GM19238 (cell line): ENCODE measurements around the gene POC1B.

Source experiments
- DNase-seq: peaks from one replicate; pipeline ENCODE4 v3.0.0; 2011; ENCODE audit warnings: low spot score; ENCODE audit not compliant: insufficient read length

Gene POC1B

DNA sequence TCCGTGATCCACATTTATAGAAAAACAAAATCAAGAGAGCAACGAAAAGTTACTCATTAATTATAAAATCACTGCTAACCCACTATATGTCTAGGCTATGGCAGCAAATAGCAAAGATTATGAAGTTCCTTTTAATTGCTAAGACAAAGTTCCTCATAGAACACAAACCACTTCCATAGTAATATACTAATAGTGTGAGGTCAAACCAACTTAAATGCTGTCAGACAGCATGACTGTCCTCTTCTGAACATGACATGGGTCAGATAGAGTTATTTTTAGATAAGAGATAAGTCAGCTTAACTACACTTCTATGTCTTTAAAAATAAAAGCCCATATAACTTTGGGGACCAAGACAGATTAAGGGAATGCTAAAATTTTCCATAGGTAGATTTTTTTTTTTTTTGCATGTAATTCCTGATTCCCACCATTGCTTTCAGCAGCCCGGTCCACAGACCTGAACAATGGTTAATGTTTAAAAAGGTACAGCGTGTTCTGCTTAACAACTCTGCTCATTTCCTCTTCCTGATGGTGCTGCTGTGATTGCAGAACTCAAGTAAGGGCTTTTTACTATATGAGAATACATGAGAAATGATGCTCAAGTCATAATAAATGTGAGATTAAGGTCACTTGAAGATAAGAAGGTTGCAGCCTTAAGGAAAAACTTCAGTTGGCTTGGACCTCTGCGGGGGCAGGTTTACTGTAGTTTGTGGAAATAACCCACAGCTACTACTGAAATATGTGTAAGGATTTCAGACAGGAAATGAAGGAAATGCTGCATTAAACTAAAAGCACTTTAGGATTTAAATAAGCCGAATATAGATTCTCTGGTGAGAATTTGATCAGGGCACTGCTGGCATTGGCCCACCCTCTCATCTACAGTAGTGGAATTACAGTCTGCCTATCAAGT is 135.8 kb downstream of the POC1B start:
- DNase-seq = no peak

DNA sequence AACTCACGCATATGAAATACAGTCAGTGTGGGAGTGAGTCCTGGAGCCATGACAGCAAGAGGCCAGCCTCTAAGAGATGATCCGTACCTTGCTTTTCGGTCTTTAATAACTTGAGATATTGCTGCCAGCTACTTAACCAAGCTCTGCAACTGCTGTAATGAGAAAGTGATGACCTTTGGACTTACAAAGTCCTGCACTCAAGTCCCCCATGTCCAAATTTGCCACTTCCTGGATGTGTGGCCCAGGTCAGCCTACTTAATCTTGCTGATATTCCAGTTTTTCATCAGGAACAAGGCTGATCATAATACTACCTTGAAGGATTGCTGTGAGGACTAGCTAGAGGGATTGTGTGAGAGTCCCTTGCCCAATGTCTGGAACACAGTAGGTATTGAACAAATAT is 139.7 kb downstream of the POC1B start:
- no peak for DNase-seq

DNA sequence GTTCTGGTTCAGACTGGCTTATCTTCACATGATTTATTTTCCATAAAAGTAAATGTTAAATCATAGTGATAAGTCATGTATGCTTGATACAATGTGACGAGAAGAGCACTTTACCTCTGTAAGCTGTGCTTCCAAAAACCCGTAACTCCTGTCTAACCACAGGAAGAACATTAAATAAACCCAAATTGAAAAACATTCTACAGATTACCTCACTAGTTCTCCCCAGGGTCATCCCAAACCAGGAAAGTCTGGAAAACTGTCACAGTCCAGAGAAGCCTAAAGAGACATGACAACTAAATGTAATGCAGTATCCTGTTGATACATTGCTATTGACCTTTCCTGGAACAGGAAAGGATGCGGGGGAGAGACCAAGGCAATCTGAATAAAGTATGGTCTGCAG is 141.0 kb downstream of the POC1B start:
- no peak for DNase-seq

DNA sequence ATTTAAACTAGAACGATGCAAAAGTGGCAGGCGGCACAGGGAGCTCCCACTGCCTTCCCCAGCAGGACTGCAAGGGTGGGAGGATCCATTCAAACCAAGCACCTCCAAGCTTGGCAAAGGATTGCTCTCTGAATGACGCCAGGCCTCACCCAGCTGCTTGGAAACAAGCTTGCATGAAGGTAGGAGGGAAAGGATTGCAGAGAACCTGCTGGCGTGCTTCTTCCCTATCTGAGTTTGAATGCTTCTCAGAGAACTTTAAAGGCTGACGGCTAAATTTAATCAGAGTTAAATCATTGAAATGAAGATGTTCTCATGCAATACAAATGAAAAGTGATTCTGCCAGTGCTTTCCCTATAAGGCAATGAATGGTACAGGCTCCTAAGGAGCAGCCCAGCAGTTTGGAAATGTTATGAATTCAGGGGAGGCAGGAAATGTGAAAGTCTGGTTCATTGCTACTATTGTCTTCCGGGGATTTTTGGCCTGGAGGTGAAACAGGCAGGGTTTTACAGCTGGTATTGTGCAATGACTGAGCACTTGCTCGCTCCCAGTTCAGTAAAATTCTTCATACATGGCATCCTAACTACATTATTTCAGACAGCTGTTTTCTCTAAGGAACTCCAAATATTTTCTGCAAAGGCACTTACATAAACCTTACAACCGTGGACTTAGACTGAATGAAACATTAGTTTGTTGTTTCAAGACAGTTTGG is 141.6 kb downstream of the POC1B start:
- no peak for DNase-seq

DNA sequence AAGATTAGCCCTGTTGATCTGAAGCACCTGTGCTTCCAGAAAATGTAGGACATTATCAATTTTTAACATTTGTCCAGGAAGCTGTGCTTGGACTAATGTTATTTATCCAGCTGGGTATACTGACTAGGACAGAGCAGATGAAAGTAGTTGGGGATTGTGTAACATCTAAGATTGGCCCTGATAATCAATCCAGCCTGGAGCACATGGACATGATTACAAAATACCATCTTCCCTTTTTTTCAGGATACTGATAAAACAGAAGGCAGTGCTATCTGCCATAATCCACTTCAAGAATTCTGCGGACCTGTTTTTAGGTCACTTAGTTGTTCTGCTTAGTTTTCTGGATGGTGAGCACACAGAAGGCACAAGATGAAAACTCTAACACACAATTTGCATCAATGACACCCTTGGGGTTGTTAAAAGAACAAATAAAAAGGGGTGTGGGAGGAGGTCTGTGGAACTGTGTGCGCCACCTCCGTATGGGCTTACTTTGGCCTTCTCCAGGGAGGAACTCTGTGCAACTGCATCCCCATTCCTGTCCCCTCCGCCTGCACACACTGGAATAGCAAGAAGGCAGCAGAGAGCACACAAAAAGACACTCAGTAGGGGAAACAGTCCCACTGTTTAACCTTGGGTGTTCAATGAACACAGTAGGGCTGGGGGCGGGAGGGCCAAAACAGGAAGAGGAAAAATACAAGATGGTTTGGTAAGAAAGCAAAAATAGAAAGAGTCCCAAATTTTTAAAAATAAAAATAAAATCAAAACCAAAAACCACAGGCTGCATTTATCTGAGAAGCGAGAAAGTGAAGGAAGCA is 142.4 kb downstream of the POC1B start:
- no peak for DNase-seq

DNA sequence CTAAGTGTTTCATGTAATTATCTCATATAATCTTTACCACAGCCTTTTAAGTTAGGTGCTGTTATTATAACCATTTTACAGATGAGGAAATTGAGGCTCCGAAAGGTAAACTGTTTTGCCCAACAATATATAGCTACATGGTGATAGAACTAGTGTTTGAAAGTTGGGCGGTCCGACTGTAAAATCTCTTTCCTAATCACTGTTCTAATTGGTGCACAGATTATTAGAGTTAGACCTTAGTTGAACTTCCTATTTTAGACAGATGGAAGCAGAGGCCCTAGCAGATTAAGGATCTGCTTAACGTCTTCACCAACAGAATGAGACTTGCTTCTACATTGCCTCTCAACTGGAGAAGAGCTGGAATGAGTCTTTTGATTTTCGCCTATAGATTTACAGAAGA is 143.5 kb downstream of the POC1B start:
- DNase-seq = no peak

DNA sequence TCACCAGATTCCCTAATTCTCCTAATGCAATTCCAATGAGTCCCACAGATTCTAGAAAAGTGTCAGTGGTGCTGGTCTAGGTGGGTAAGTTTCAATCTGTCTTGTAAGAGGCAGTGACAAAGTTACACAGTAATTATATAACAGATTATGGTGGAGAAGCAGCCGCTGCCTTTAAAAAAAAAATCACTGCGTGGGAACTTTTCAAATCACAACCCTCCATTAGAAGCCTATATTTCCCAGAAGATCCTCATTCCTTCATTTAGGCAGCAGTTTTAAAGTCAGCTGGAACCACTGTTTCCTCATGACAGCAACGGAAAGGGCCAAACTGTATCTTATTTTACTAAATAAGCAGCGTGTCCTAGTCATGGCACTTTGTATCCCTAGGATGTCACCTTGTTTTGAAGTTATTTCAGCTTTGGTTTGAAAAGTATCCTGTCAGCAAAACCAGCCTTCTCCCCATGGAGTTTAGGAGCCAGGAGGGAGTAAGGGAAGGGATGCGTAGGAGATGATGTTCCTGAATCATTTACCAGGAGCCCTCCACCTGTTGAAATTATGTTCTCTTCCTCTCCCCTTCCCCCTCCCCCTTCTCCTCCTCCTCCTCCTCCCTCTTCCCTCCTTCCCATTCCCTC is 145.9 kb downstream of the POC1B start:
- no peak for DNase-seq

DNA sequence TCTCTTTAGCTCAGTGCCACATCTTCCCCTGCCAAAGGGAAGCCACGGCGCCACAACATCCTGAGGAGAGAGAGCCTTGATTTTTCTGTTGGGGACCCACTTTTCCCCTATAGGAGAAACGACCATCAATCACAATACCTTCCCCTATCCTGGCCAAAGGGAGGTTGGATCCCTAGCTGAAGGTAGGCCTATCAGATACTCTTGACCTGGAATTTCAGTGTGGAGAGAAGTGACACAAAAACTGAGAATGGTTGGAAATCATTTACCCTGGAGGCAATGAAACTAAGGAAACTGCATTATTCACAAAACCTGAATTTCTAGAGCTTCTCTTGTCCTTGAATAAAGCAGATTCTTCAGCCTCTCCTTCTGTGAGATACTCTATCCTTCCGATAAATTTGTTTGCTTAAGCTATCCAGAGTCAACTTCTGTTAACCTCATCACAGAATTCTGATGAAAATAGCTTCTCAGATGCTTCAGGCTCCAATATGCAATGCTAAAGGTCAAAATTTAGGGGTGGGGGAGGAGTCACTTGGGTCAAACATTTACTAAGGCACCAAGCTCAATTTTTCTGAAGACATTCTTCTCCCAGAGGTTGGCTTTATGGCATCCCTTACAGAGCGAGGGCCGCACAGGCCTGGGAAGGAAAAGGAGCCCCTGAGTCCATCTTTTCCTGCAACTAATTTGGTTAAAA is 146.6 kb downstream of the POC1B start:
- no peak for DNase-seq

DNA sequence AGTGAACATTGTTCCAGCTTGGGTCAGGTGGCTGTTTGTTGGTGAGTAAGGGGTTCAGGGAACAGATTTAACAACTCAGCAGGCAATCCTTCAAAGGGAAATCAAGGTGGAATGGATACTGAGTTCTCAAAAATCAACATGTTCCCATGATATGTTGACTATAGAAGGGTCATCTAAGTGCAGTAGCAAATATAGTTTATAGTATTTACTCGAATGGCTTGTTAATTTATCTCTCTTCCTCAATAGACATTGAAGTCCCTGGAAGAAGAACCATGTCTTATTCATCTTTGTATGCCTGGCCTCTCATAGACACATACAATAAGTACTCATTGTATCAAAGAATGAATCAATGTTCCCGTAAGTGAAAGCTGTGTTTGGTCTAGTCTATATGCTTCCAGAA is 149.0 kb downstream of the POC1B start:
- DNase-seq = no peak

DNA sequence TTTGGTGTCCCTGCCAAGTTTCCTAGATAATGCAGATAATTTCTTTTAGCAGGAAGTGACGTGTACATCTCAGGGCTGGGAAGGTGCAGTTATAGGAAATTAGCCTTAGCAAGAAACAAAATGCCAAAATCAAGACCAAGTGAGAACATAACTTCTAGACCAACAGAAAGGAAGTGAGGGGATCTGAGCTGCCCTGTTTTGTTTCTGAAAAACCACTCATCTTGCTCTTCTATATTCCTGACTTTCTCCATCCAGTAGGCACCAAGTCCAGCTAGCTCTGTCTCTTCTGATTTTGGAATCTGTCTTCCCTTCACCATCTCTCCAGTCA is 149.7 kb downstream of the POC1B start:
- DNase-seq = no peak

DNA sequence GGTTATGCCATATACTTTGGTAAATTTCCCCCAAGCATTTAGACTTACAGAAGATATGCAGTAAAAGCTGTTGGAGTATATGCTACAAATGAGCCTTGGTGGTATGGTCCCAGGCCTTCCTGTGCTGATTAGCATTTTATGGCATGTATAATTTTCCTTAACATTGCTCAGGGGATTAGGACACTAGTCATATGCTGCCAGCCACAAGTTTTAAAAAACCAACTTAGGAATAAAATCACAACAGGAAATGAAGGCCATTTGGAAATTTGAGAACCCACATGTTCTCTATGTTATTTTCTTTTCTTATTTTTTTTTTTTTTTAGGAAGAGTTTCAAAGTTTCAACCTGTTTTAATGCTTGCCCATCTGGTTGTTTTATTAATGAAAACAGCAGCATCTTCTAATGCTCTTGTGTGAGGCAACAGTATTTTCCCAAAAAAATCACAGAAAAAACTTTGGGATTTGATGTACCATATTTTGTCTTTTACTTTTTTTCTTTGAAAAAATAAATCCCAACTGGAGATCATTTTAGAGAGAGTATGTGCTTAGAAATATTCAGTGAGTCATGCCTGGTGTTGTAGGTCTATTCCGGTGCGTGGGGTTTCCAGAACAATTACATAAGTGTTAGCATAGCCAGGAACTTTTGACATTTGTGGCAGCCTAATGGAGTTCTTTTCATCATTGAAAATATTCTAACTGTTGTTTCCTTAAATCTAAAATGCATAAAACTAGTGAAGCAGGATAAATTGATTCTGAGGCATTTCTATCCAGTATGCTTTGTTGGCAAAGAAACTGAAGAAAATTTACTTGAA is 151.9 kb downstream of the POC1B start:
- DNase-seq = no peak

DNA sequence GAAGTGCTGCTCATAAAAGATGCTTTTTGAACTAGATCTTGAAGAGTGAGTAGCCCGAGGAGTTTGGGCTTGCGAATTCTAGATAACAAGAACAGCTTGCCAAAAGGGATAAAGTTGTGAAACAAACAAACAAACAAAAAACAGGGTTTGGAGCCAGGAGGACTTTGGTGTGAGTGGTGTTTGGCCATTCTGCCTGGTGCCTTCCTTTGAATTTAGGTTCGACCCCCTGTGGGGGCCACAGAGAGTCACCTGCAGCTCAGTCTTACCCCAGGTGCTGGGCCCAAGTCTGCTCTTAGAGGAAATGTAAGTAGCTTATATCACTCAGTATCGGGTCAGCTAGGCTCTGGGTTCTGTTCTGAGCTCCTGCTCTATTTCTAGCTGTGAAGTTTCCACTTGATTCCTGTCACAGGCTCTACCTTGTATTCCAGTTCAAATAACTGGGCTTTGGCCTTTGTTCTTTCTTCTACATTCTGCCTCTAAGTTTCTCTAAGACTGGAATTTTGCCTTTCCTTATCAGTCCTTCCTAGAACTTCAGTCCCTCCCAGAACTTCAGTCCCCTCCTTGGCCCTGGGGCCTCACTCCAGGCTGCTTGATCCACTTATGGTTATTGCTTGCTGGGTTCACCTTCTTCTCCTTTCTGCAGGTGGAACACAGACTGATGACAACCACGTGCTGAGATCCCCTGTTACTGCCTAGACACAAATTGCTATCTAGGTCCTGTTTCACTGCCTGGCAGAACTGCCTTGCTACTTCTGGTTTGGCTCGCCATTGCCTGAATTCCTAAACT is 153.1 kb downstream of the POC1B start:
- DNase-seq = no peak

DNA sequence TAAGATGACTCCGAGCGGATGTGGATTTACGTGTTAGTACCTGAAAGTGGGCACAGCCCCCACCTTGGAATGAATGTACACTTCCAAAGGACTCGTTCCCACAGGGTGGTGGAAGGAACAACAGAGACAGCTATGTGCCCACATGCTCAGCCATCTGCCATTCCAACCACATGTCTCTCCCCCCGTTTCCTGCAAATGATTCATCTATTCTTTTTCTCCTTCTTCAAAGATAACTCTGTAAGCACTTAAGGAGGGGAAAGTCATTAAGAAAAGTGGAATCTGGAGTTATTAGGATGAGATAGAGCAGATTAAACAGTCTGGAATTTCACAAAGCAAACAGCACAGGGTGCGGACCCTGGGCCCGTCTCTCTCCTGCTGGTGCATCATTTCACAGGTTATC is 155.0 kb downstream of the POC1B start:
- no peak for DNase-seq

DNA sequence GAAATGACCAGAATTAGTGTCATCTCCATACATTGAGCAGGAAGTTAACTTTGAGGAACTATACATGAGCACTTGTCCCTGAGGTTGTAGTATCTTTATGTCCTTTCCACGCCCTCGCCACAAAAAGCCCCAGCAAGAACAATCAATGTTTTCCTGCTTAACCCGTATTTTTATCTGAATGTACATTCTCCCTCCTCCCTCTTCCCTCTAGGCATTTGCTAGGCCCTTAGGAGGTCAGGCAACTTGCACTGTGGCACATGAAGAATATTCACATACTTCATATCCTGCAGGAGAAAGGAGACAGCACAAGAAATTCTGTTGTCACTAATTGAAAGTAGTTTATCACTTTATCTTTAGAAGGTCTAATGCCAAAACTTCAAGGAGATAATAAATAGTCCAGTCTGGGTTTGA is 155.4 kb downstream of the POC1B start:
- no peak for DNase-seq
